PFSK-1 (cell line): ENCODE measurements around the gene DOCK10.

ENCODE experiments used
- REST ChIP-seq, 2 experiments: IDR thresholded peaks; 2 replicates each; pipeline versions ENCODE4 v1.6.1 to v1.8.0; 2011 to 2012; ENCODE audit warnings: low read depth in 2 of 2, low read length in 2 of 2, control low read depth in 1 of 2, inconsistent platforms in 1 of 2, mild to moderate bottlenecking in 1 of 2, moderate library complexity in 1 of 2; ENCODE audit not compliant: insufficient read depth in 1 of 2
- SIN3A ChIP-seq: IDR thresholded peaks from 2 replicates; pipeline ENCODE4 v1.6.1; 2012; ENCODE audit warnings: mild to moderate bottlenecking, low read length, moderate library complexity, borderline replicate concordance; ENCODE audit not compliant: insufficient read depth
- TAF1 ChIP-seq: IDR thresholded peaks from 2 replicates; pipeline ENCODE4 v1.6.1; 2012; ENCODE audit warnings: low read length, control low read depth, borderline replicate concordance; ENCODE audit not compliant: insufficient read depth

- TF ChIP-seq REST (IDR thresholded peaks at IDR 0.05; ENCODE audit: insufficient read depth in 1 of 2, low read depth in 2 of 2, low read length in 2 of 2) = no peak
- TF ChIP-seq SIN3A = no peak
- no peak for TF ChIP-seq TAF1
Measured at GRCh38 chr2:224937887-224938286, 104.4 kb downstream of the DOCK10 start.
